GM21423 (cell line): Measurements from ENCODE around the gene R3HDM1.
"Not testable (repeated sequence)": the region's sequence is repeated elsewhere in the genome, so short reads cannot be mapped to it uniquely, and the experiment has no call there.

Experiments used
- ATAC-seq: cut with Tn5 transposase; IDR thresholded peaks from one replicate; pipeline ENCODE4 v1.9.1; 2021; ENCODE audit warnings: mild to moderate bottlenecking, moderate library complexity; ENCODE audit not compliant: unreplicated experiment

Gene R3HDM1

DNA sequence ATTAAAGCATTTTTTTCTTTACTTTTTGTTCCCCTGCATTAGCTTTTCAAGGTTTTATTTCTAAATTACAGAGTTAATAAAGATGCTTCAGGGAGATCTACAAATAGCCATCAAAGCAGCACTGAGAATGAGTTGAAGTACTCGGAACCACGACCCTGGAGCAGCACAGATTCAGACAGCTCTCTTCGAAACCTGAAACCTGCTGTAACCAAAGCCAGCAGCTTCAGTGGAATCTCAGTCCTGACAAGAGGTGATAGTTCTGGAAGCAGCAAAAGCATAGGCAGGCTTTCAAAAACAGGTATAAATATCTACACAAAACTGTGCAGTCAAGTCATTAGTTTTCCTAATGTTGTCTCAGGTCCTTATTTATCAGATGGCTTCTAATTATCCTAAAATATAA lies 107.5 kb downstream of the R3HDM1 start:
- no peak for ATAC-seq

DNA sequence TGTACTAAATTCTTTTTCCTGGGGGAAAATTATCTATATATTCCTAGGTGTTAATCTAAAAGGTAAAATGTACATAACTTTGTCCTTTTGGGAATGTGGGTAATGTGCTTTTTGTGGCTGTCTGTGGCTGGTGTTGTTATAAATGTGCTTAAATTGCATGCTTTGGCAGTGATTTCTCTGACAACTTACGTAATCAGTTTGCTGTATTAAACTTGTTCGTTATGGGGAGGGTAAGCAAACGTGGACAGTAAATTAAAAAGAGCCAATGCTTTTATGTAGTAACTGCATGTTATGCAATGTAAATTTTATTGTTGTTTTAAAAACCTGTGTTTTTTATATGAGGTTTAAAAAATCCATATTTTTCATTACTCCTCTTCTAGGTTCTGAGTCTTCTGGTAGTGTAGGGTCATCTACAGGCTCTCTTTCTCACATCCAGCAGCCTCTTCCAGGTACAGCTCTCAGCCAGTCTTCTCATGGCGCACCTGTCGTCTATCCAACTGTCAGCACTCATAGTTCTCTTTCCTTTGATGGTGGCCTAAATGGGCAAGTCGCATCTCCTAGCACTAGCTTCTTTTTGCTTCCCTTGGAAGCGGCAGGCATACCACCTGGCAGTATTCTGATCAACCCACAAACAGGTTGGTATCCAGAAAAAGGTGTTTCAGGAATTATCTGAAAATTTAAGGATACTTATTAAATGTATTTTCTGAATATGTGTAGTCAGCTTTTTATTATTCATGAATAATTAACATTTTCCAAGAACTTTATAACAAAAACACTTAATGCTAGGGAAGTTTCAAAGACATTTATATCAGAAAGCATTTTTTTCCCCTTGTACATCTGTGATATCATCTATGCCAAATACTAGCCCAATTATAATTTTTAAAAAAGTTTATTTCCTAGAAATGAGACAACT lies 110.1 kb downstream of the R3HDM1 start:
- no peak for ATAC-seq

DNA sequence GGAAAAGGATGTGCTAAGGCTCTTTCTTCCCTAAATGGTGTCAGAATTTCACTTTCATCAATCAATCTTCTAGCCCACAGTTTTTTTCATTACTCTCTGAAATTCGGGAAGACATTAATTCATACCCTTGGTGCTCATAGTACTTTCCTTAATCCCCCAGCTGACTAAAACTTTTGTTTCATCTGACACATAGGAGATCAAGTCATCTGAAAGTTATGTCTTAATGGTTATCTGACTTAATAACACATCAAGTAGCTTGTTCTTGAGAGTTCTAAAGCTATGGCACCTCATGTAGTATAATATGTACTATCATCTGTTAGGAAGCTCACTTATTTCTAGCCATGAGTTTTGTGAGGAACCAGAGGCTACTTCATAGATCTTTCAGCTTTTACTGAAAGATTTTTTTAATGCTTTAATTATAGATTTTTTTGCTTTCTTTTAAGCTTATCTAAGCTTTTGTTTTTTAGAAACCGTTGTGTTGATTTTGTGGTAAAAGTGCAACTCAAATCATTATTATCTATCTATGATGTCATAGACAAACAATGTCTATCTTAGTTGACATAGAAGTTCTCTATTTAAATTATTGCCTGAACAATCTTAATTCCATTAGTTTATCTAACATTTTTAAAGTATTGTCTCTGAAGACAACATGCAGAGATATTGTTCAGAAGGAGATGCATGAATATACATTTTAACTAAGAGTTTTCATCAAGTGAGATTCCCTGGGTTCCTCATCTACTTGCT lies 116.7 kb downstream of the R3HDM1 start:
- no peak for ATAC-seq

DNA sequence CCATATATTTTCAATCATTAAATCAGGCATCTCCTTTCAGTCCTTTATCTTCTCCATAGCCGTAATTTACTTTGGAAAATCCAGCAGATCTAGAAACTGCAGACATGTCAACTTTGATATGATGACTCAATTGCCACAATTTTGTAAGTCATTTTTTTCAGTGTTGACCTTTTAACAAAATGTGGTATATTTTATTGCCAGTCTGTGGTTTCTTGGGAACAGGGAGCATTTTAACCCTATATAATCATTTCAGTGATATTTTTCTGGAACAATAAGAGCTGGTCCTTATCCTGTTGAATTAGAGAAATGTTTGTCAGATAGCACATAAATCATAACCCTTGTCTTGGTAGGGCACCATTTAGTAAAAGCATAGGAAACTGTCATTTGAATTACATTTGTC lies 119.4 kb downstream of the R3HDM1 start:
- no peak for ATAC-seq

DNA sequence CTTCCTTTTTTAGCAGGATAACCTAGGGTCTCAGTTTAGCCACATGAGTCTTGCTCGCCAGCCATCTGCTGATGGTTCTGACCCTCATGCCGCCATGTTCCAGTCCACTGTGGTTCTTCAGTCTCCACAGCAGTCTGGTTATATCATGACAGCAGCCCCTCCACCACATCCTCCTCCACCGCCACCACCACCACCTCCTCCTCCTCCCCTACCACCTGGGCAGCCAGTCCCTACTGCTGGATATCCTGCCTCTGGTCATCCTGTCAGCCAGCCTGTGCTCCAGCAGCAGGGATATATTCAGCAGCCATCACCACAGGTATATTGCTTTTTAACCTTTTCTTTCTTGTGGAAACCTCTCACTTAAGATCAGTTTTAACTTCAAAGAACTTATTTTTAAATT lies 120.4 kb downstream of the R3HDM1 start:
- ATAC-seq: no peak

DNA sequence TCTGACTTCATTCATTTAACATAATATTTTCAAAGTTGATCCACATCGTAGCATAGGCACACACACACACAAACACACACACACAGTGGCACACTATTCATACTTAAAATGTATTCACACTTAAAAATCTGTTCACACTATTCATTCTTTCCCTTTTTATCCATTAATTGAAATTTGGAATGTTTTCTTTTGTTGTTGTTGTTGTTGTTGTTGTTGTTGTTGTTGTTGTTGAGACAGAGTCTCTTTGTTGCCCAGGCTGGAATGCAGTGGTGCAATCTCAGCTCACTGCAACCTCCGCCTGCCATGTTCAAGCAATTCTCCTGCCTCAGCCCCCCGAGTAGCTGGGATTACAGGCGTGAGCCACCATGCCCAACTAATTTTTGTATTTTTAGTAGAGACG lies 123.0 kb downstream of the R3HDM1 start:
- ATAC-seq: not testable (repeated sequence)

DNA sequence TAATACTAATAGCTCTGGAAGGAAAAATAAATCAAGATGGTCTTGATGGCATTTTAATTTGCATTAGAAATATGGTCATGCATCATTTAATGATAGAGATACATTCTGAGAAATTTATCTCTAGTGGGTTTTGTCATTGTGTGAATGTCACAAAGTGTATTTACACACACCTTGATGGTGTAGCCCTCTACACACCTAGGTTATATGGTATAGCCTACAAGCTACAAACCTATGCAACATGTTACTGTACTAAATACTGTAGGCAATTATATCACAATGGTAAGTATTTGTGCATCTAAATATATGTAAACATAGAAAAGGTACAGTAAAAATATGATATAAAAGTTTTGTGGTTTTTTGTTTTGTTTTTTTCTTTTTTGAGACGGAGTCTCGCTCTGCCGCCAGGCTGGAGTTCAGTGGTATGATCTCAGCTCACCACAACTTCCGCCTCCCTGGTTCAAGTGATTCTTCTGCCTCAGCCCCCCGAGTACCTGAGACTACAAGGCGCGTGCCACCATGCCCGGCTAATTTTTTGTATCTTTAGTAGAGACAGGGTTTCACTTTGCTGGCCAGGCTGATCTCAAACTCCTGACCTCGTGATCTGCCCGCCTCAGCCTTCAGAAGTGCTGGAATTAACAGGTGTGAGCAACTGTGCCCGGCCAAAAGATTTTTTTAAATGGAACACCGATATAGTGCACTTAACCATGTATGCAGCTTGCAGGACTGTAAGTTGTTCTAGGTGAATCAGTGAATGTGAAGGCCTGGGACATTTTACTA lies 126.7 kb downstream of the R3HDM1 start:
- no peak for ATAC-seq

- ATAC-seq: no peak
Observed at GRCh38 chr2:135662088-135662487, 130.8 kb downstream of the R3HDM1 start.

DNA sequence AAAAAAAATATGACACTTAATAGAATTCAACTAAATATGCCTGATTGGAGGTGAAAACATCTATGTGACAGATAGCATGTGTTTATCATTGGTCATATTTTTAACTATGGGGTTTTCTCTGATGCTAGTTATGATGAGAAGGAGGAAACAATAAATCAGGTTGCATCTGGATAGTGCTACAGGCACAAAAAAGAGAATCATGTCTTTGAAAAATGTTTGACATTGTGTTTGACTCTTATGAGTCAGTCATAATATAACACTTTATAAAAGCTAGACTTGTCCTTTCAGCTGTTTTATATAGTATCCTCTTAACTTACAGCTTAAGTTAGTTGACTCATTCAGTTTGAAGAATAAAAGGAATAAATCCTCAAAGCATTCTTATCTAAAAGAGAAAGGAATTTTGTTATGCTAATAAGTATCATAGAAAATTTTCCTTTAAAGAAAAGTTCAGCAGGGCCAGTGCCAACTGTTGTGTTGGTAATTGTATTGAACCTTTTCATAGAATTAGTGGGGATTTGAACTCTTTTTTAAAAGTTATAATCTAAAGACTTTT lies 131.9 kb downstream of the R3HDM1 start:
- no peak for ATAC-seq

- ATAC-seq: peak; percentile 71
Observed at GRCh38 chr2:135664623-135665068, 133.4 kb downstream of the R3HDM1 start.

- ATAC-seq: no peak
Observed at GRCh38 chr2:135667045-135667444, 135.8 kb downstream of the R3HDM1 start.

DNA sequence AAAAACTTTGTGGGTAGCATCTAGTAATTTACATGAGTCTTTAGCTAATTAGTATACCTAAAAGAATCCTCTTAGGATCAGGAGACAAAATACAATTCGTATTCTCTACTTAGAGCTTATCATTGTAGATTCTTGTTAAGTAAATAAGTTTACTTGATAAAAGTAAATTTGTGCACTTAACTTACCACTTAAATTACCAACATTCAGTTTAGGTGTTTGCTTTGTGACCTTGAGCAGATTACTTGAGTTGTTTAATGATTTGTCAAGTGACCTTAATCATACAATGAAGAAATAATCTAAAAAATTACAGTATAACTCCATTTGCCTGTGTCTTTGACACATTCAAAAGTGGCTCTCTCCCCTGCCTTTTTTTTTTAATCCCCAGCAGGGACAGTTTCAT lies 143.2 kb downstream of the R3HDM1 start:
- no peak for ATAC-seq

- no peak for ATAC-seq
Observed at GRCh38 chr2:135676031-135676430, 144.7 kb downstream of the R3HDM1 start.

DNA sequence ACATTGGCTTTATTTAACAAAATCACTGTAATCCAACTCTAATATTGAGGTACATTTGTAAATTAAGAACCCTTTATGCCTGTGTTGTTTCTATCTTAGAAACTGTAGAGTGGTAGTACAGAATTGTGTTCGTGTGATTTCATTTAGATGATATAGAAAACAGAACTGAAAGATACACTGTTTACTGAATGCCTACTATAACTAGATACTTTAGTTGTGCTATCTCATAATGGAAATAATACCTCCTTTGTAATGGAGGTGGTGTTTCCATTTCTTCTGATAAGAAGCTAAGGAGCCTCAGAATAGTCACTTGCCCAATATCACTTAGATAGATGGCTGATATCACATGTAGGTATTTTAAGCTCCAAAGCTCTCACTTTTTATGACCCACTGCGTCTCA lies 147.8 kb downstream of the R3HDM1 start:
- ATAC-seq: no peak

- ATAC-seq: no peak
Observed at GRCh38 chr2:135685361-135685760, 154.1 kb downstream of the R3HDM1 start.

- no peak for ATAC-seq
Observed at GRCh38 chr2:135688978-135689377, 157.7 kb downstream of the R3HDM1 start.

DNA sequence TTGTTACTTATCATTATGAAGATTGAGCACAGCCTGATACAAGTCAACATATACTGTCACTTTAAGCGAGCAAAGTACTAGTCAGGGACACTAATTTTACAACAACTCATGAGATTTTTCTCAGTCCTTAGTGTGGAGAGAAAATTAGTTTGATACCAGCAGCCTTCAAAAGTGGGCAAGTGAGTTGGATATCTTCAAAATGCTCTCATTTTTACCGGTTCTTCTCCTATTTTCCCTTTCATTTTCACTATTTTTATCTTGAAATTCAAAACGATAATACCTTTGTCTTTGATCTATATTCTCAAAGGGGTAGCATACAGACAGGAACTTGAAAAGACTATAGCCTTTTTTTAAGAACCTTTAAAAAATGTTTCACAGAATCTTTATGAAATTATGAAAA lies 158.4 kb downstream of the R3HDM1 start:
- no peak for ATAC-seq

DNA sequence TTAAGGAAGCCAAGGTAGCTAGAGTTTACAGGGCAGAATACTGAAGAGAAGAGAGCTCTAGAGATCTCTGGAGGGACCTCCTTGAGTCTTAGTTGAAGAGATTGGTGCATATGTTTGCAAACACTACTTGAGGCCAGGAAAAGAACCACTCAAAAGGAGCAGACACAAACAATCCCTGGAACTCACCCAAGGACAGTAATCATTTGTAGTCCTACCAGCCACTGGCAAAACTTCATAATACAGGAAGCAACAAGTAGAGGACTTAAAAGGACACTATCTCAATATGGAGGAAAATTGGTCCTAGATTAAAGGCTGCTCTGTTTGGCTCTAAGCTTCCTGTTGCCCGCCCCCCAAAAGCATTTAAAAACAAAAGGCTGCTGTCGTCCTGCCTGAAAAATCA lies 163.4 kb downstream of the R3HDM1 start:
- ATAC-seq: no peak

DNA sequence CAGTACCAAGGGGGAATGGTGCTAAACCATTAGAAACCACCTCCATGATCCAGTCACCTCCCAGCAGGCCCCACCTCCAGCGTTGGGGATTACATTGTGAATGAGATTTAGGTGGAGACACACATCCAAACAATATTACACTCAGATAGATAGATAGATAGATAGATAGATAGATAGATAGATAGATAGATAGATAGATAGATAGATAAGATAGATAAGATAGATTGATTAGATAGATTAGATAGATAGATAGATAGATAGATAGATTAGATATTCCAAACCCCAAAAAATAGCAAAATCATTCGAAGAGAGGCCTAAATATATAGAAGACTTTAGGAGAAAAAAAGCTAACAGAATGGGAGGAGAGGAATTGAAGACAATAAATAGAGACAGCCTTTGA lies 167.6 kb downstream of the R3HDM1 start:
- ATAC-seq: no peak

GRCh38 chr2:135701442-135701841 lies 170.2 kb downstream of the R3HDM1 start:
- no peak for ATAC-seq

DNA sequence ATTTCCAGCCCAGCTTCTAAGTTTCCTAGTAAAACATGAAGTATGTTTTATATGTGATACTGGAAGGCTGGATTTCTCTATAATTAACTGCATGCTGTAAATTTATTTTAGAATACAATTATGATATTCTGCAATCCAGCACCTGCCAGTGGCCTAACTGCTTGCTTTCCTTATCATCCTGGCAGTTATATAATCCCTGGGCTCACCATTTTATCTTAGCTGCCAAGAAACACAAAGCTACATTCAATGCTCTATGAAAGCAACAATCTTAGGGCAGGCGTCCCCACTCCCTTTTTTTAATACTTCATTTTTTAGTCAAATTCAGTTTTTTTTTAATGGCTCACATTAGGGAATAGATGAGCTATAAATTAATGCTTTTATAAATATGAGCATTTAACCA lies 172.0 kb downstream of the R3HDM1 start:
- ATAC-seq: no peak
